Measurements from ENCODE around the gene CEP350.

Gene CEP350

GRCh38 chr1:180155182-180155682 is 200.6 kb downstream of the CEP350 start:
- peak in 1 of 2 donors; percentile 8 for DNase-seq (ENCODE audit: low read depth in 2 of 2)

- DNase-seq (ENCODE audit: low read depth in 2 of 2), result no peak
Observed at GRCh38 chr1:180156201-180156600, 201.6 kb downstream of the CEP350 start.

GRCh38 chr1:180156631-180157091 is 202.1 kb downstream of the CEP350 start:
- no peak for DNase-seq (ENCODE audit: low read depth in 2 of 2)

DNA sequence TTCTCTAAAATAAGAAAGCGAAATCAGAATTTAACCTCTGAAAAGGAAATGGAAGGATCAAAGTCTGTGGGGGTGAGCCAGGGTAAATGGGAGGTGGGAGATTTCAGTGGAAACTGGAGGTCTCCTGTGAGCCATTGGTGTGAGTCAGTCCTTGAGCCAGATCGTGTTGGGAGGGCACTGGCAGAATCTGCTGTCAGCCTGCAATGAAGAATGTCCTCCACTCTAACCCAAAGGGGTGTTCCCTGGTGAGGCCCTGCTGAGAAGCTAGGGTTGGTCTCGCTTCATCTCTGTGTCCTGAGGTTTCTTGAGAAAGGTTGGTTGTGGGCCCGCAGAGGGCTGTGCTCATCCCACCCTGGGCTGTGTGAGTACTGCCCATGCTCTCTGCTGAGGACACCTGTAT is 202.5 kb downstream of the CEP350 start:
- no peak for DNase-seq (ENCODE audit: low read depth in 2 of 2)

DNA sequence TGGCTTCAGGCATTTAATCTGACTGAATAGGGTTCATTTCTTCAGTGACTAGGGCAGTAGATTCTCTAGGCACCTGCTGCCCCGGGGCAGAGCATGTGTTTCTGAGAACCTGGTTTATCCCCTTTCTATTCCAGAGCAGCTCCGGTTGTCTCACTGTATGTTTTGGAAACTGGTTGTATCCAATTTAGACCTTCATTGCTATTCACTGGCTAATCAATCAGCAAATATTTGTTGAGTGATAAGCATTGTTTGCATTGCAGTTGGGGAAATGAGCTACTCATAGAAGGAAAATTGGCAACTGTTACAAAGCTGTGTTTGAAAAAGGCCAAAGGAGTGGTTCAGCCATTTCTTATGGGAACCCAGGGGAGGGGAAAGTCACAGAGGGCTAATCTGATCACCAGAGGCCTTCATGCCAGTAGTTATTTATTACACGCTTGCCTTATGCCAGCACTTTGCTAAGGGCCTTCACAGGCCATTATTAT is 203.0 kb downstream of the CEP350 start:
- DNase-seq (ENCODE audit: low read depth in 2 of 2), result no peak

GRCh38 chr1:180158149-180159147 is 203.8 kb downstream of the CEP350 start:
- no peak for DNase-seq (ENCODE audit: low read depth in 2 of 2)

GRCh38 chr1:180160357-180160756 is 205.7 kb downstream of the CEP350 start:
- no peak for DNase-seq (ENCODE audit: low read depth in 2 of 2)

DNA sequence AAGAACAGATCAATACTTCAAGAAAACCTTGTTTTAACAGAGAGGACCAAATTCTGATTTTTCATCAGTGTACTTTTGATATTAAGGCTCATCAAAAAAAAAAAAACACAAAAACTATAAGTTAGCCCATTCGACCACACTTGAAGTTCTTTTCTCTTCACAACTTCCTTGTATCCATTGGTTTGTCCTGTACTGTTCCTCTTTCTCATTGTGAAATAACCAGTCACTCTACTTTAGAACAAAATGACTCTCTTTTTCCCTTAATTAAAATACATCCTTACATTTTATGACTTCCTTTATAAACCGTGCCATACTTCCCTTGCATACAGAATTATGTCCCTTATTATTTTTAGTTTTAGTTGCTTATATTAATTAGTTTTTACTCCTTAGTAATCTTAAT is 208.4 kb downstream of the CEP350 start:
- no peak for DNase-seq (ENCODE audit: low read depth in 2 of 2)
